GM19455 (cell line): Measurements from ENCODE around the gene SFTPA2.
"Not testable (repeated sequence)": the region's sequence is repeated elsewhere in the genome, so short reads cannot be mapped to it uniquely, and the experiment has no call there.

ENCODE experiments used
- ATAC-seq: cut with Tn5 transposase; IDR thresholded peaks from one replicate; pipeline ENCODE4 v1.9.1; 2021; ENCODE audit not compliant: unreplicated experiment

The SFTPA2 gene

GRCh38 chr10:79561257-79561656 is 1.1 kb upstream of the SFTPA2 start:
- no peak for ATAC-seq

- ATAC-seq, result no peak
Measured at GRCh38 chr10:79559726-79560125, 481 bp downstream of the SFTPA2 start.

GRCh38 chr10:79556961-79557360 is 3.2 kb downstream of the SFTPA2 start:
- not testable (repeated sequence) for ATAC-seq

DNA sequence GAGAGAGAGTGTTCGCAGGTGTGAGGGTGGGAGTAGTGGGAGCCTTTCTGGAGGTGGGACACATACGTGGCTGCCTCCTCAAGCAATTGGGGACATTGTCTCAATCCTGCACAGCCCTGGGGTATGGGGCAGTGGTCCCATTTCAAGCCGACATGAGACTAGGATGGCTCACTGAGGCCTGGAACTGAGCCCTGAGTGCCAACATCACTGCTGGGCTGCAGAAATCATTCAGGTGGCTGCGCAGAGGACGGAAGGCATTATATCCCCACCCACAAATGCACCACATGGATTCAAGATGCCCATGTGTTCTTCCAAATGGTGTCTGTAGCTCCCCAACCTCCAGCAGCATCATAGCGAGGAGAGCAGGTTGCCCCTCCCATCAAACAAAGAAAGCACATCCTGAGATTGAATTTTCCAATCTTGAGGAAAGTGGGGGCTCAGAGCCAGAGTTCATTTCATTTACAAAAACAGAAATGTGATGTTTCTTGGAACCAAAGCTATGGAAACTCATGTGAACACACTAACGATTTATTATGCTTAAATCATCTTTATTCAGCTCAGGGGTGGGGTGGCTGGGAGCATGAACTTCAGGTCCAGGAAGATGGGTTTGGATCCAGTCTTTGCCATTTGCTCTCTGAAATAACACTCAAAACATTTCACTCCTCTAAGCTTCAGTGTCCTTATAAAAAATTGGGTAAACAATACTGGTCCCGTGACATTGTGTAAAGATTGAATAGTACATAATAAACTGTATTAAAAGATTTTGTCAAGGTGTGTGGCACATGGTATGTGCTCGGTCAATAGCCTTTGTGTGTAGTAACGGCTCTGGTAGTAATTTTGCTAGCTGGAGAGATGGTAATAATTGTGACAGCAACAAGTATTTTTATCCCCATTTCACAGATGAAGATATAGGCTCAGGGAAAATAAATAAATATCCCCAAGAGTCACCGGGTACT is 4.6 kb downstream of the SFTPA2 start:
- no peak for ATAC-seq

- ATAC-seq, result no peak
Measured at GRCh38 chr10:79552143-79552542, 8.1 kb downstream of the SFTPA2 start.

- ATAC-seq, result no peak
Measured at GRCh38 chr10:79547973-79548372, 12.2 kb downstream of the SFTPA2 start.

- not testable (repeated sequence) for ATAC-seq
Measured at GRCh38 chr10:79547128-79547527, 13.1 kb downstream of the SFTPA2 start.

DNA sequence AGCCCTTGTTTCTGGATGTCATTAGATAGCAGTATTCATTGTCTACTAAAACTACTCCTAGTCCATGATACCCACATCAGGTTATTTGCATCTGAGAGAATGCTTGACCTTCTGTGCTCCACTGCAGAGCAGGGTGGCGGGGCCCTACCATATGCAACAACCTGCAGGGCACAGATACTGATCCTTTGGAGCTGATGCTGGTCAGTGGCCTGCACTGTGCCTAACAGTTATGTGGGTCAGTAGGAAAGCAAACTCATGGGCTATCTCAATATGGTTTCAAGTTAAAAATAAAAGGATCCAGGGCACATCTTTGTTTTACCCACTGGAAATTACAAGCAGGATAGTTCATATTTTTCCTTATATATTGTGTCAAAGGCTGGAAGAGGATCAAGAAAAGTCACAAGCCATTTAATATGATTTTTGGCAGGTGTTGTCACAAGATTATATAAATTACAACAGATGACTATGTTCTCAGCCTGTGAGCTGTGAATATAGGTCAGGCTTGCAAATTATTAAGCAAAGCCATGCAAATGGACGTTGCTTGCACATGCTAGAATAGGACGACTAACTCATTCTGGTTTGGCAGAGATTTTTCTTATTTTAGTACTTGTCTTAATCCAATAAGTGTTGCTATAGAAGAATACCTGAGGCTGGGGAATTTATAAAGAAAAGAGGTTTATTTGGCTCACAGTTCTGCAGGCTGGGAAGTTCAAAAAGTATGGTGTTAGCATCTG is 15.1 kb downstream of the SFTPA2 start:
- ATAC-seq, result not testable (repeated sequence)

DNA sequence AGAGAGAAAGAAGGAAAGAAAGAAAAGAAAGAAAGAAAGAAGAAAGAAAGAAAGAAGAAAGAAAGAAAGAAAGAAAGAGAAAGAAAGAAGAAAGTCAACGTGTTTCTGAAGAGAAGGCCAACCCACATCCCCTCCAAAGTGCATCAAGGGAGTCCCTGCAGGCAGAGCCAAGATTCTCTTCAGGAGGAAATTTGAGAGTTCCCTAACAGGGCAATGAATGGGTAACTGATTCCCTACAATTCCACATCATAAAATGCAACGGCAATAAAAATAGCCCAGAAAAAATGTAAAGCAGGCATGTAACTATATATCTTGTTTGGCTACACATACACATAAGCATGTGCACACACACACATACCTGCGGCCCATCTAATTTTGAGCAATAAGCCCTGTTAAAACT is 15.8 kb downstream of the SFTPA2 start:
- ATAC-seq, result not testable (repeated sequence)

DNA sequence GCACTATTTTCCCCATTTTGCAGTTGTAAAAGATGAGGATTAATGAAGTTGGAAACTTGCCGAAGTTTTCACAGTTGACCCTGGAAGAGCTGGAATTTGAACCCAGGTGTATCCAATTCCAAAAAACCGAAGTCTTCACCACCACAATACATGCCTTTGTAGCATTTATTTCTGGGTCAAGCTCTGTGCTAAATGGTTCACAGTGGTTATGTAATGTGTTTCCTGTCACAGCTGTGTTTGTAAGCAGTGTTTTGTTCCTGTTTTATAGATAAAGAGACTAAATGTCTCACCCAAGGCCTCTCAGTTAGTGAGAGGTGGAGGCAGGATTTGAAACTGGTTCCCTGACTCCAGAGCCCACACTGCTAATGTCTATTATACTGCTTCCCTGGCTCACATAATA is 17.6 kb downstream of the SFTPA2 start:
- no peak for ATAC-seq

DNA sequence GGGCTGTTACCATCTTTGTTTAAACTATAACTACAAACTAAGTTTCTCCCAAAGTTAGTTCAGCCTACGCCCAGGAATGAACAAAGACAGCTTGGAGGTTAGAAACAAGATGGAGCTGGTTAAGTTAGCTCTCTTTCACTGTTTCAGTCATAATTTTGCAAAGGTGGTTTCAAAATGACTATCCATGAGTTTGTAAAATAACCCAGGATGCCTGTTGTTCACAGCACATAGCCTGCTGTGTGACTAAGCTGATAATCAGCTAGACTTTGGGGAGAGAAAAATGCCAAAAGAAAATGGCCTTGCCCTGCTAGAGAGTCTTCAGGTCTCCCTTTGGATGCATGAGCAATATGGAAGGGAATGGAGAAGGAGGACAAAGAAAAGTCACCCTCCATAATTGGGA is 19.3 kb downstream of the SFTPA2 start:
- ATAC-seq, result peak; percentile 89

DNA sequence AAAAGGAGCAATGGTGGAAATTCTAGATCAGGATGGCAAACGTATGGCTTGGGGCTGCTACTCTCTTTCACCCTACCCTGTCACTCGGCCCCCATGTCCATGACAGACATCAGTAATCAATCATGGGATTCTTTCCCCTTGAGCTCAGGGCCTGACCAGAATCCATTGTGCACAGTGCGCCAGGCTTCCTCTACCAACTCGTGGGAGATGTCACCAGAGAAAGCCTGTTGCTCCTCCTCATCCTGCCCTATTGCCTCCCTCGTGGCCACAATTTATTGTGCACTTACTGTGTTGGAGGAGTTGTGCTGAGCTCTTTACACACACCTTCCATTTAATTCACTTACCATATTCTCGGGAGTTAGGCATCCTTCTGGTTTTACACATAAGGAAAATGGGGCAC is 21.9 kb downstream of the SFTPA2 start:
- ATAC-seq, result not testable (repeated sequence)

GRCh38 chr10:79533903-79534175 is 26.4 kb downstream of the SFTPA2 start:
- ATAC-seq, result not testable (repeated sequence)

DNA sequence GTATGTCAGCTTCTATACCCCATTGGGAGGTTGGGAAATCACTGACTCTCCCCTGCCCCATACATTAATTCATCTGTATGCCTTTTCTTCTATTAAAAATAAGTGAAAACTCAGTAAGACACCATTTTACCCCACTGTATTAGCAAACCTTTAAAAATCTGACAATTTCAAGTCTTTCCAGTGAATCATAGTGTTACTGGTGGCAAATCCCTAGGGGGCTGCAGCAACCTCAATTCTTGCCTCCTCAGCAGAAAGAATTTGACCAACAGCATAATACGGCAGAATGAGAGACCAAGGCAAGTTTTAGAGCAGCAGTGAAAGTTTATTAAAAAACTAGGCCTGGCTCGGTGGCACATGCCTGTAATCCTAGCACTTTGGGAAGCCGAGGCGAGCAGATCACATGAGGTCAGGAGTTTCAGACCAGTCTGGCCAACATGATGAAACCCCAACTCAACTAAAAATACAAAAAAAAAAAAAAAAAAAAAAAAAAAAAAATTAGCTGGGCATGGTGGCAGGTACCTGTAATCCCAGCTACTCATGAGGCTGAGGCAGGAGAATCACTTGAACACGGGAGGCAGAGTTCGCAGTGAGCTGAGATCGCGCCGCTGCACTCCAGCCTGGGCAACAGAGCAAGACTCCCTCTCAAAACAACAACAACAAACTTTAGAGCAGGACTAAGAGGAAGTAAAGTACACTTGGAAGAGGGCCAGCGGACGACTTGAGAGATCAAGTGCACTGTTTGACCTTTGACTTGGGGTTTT is 26.9 kb downstream of the SFTPA2 start:
- ATAC-seq, result not testable (repeated sequence)

GRCh38 chr10:79528261-79528660 is 31.9 kb downstream of the SFTPA2 start:
- not testable (repeated sequence) for ATAC-seq

- peak; percentile 94 for ATAC-seq
Measured at GRCh38 chr10:79525049-79525710, 35.0 kb downstream of the SFTPA2 start.

GRCh38 chr10:79523157-79523853 is 36.9 kb downstream of the SFTPA2 start:
- not testable (repeated sequence) for ATAC-seq

DNA sequence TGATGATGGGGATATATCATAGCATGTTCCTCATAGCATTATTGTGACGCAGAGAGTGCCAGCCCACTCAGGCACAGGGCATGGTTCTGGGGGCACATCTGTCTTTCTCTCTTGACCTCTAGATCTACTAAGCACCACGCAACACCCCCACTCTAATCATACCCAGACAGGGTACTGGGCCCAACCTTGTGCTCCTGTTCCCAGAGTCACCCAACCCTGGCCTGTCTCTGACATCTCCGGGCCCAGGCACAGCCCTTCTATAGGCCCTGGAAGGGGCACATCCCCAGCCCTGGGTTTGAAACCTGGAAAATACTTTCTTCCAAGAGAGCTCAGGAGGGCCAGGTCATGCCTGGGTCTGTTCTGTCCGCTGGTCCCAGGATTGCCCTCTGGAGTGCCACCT is 37.7 kb downstream of the SFTPA2 start:
- not testable (repeated sequence) for ATAC-seq

DNA sequence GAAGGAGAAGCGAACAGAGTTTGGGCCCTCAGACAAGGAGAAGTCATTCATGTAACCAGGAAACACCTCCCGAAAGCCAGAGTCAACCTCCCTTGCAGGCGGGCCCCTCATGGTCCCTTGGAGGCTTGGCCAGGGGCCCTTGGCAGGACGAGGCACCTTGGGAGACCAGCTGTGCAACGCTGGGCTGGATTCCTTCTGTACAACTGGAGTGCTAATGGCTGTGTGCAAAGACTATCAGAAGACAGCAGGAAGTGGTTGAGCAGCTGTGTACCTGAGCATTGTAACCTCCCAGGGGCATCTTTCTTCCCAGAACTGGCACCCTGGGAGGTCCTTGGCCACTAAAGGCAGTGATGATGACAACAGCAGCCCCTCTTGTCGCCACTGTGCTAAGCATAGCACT is 38.5 kb downstream of the SFTPA2 start:
- ATAC-seq, result not testable (repeated sequence)

- not testable (repeated sequence) for ATAC-seq
Measured at GRCh38 chr10:79517567-79517966, 42.6 kb downstream of the SFTPA2 start.
